Effector CD8-positive, alpha-beta T cell (primary cell): ENCODE data around the gene RSAD2.
"Not testable (repeated sequence)": the region's sequence is repeated elsewhere in the genome, so short reads cannot be mapped to it uniquely, and the experiment has no call there.

ENCODE experiments used
- DNase-seq: peaks from one replicate; lab custom pipeline; 2025; lab: John Stamatoyannopoulos, UW
- total RNA-seq, 4 experiments: gene quantifications; one replicate each; lab custom pipeline; 2026; lab: John Stamatoyannopoulos, UW

The RSAD2 gene, protein sequence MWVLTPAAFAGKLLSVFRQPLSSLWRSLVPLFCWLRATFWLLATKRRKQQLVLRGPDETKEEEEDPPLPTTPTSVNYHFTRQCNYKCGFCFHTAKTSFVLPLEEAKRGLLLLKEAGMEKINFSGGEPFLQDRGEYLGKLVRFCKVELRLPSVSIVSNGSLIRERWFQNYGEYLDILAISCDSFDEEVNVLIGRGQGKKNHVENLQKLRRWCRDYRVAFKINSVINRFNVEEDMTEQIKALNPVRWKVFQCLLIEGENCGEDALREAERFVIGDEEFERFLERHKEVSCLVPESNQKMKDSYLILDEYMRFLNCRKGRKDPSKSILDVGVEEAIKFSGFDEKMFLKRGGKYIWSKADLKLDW
- total RNA-seq = 4.3 to 37.1 (median 16.5) reads per million in 4 experiments

DNA sequence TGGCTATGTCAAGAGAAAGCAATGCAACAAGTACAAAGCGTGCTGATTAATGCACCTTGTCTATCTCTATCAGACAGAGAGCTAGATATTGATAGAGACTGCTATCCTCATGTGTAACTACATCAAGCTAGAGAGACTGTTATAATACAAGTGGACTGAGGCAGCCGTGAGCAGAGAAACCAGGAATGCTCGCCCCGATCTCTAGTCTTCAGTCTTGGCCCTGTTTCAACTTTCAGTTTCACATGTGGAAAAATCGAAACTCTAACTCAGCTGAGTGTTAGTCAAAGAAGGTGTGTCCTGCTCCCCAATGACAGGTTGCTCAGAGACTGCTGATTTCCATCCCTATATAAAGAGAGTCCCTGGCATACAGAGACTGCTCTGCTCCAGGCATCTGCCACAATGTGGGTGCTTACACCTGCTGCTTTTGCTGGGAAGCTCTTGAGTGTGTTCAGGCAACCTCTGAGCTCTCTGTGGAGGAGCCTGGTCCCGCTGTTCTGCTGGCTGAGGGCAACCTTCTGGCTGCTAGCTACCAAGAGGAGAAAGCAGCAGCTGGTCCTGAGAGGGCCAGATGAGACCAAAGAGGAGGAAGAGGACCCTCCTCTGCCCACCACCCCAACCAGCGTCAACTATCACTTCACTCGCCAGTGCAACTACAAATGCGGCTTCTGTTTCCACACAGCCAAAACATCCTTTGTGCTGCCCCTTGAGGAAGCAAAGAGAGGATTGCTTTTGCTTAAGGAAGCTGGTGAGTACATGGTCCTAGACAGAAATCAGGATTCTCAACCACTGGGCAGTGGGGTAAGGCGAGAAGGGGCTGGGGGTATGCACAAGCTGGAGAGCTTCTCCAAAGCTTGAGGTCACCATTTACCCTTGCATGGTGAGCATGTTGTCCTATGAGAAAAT lies at the start of gene RSAD2:
TSS of gene RSAD2 (plus strand) at position 376 of the 903 bp plus-strand sequence. CDS start at position 400, 24 bp downstream.
- no peak for DNase-seq

DNA sequence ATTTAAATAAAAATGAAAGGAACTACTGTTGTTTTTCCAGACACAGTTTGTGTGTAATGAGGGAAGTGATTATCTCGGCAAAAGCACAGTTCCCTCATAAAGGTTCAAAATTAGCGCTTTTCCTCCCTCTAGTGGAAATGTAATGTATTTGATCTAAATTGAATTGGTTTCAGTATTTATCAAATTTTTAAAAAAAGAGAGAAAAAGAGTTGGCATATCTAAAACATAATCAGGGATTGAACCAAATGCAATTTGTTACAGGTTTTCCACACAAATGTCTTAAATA lies 49.3 kb upstream of the RSAD2 start:
- no peak for DNase-seq

DNA sequence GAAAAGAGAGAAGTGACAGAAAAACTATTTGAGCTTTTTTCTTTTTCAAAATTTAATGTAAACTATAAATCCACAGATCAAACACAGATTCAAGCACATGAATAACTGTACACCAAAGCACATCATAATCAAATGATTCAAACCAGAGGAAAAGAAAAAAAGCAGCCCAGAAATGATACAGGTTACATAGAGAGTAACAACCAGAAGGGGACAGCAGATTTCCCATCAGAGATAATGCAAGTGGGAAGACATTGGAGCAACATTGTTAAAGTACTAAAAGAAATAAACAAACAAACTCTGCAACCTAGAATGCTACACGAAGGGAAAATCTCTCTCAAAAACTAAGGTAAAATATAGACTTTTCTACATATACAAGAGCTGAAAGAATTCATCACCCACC lies 46.3 kb upstream of the RSAD2 start:
- no peak for DNase-seq

DNA sequence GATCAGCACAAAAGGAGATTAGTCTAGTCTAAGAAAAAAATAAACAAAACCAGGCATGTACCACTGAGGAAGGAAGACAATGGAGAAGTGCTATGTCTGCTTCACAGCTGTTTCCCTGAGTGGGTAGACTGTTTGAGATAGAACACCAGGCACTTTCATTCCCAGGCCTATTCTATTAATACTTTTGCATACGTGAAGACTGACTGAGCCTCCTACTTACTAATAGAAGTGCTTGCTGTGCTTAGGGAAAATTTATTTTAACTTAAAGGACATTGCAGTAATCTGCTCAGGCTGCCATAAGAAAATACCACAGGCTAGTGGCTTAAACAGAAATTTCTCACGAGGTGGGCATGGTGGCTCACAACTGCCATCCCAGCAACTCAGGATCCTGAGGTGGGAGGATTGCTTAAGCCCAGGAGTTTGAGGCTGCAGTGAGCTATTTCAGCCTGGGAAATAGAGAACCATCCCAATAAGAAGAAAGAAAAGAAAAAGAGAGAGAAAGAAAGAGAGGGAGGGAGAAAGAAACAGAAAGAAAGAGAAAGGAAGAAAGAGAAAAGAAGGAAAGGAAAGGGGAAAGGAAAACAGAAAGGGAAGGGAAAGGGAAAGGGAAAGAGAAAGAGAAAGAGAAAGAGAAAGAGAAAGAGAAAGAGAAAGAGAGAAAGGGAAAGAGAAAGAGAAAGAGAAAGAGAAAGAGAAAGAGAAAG lies 44.8 kb upstream of the RSAD2 start:
- no peak for DNase-seq

DNA sequence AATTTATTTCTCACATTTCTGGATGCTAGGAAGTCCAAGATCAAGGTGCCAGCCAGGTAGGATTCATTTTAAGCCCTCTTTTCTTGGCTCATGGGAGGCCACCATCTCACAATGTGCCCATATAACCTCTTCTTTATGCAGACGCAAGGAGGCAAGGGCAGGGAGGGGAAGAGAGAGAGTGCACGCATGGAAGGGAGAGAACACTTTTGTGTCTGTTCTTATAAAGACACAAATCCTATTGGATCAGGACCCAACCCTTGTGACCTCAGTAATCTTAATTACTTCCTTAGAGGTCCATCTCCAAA lies 44.3 kb upstream of the RSAD2 start:
- DNase-seq = no peak

DNA sequence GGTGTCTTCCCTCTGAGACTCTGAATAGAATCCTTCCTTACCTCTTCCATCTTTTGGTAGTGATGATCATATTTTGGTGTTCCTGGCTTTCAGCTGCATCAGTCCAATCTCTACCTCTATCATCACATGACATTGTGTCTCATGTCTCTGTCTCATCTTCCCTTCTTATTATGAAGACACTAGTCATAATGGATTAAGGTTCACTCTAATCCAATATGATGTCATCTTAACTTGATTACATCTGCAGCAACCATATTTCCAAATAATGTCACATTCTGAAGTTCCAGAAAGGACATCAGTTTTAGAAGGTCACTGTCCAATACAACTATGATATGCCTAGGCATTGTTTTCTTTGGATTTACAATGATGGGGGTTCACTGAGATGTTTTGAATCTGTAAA lies 43.4 kb upstream of the RSAD2 start:
- DNase-seq = no peak

DNA sequence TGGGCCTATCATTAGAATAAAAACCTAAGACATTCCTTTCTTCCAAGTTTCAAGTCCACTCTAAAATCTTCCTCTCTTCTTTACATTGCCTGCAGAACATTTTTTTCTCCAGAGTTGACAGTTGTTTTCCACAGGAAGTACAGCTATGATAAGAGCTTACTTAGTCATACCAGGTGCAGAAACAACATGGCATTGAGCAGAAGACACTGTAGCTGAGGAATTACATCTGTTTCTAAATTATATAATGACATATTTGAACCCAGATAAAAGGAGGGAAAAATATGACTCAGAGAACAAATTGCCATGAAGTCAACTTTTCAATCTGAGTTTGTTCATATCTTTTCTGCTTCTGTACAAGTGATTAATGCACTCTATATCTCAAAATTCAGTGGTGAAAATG lies 42.1 kb upstream of the RSAD2 start:
- DNase-seq = no peak

DNA sequence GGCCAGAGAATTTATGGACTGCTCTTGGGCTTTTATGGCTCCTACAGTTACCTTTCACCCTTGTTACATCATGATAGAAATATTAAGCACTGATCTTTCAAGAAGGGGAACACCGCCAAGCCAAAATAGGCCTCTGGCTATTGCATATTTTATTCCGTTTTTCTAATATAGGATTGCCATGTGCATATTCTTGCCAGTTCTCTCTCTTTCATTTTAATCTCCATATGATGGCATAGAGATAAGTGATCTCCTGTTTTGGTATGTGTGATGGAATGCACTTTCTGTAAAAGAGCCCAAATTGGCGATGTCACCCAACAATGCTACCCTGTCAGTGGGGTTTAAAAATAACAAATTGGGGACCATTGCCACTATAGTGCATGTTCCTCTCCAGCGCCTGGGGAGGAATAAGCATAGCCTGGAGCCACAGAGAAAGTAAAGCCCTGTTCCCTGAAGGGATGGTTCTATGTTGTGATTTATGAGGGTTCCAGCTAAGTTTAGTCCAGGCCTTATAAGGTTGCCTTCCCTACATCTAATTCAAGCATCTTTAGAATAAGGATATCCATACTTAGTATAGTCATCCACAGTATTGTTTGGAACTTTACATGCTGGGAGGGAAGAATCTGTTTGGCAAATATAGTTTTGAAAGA lies 38.8 kb upstream of the RSAD2 start:
- DNase-seq = no peak

DNA sequence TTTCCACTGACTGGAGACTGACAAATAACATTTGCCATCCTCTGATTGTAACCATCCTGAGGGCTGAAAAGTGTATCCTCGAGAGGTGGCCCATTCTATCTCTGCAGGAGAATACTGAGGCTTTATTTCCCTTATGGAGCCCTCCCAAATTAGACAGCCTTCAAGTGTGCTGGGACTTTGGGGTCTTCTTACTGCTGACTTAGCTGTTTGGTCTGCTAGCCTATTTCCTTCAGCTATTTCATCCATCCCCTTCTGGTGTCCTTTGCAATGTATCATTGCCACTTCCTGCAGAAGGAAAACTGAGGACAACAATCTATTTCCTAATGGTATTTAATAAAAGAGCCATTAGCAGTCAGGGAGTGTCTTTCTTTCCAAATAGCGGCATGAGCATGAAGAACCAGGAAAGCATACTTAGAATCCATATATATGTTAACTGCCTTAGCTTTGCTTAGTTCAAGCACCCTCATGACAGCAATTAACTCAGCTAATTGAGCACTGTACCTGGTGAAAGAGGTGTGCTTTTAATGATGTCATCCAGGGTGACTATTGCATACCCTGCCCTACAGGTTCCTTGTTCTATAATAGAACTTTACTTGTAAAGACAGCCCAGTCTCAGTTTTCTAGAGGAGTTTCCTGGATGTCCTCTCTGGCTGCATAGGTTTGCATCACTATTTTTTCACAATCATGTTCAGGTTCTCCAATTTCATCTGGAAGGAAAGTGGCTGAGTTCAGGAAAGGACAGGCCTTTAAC lies 35.9 kb upstream of the RSAD2 start:
- no peak for DNase-seq

DNA sequence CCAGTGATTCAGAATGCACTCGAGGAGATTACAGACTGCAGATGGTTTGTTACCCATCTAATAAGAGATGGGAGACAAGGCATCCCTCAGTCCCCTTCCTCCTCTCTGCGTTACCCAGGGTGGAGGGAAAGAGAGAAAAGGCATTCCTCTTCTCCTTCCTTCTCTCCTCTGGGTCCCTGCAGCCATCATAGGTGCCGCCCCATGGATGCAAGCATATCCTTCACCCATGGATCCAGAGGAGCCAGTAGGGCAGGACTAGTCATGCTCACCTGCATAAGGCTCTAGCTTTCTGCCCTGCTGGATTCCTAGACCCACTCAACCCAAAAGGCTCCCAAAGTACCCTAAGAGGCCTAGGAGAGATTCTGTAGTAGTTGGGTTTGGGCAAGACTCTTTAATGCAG lies 32.3 kb upstream of the RSAD2 start:
- no peak for DNase-seq

DNA sequence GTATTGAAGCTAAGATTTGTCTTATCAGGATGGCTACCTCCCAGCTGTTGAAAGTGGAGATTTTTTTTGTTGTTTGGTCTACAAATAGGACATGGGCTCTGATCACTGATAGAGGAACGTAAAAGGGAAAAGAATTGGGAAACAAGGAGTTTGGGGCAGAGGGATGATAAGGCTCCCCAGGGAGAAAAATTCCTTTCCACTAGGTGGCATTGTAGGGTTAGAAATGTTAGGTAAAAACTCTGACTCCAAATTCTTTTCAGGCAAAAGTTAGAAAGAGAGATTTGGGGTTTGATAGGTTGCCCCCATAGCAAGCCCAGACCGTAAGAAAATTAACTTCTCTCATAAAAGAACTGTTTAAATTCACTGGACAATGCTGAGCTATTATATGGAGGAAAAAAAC lies 31.7 kb upstream of the RSAD2 start:
- no peak for DNase-seq

DNA sequence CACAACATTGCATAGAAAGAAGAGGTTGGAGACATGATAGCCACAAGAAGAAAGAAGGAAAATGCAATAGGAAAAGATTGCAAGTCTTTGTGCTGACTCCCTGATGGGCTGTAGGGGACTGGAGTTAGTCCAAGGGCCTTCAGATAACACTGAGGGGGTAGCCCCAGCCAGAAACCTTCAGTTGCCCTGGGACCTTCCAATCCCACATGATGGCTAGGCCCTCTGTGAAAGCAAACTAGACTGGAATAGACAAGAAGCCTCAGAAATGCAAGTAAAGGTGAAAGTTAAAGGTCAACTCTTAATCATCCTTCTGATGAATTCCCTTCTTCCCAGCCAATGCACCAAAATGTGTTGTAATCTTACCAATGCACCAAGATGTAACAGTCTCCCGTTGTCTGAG lies 31.0 kb upstream of the RSAD2 start:
- DNase-seq = no peak

DNA sequence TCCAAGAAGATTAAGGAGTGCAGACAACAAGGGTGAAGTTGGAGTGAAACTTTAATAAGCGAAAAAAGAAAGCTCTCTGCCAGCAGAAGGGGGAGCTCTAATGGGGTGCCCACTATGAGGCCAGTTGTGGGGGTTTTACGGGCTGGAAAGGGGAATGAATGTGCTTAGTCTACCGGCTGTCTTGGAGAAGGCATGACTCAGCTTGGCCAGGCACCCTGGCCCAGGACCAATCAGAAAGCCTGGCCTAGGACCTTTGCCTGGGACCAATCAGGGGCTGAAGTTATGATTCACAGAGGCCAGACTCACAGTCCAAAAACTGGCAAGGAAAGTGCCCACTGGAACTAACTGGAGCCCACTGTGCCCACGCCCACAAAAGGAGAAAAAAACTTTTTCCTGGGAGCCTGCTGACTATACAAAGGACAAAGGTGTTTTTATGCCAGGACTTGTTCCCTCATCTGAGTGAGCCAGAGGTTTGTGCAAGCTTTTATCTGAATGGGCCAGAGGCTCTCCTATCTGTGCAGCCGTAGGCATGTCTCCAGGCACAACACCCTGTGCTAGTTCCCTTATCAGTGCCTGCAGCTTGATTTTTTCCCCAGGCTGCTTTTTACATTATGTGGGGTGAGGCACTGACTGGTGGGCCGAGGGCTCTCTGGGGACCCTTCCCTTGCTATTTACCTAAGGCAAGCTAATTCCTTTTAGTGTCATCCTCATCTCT lies 30.5 kb upstream of the RSAD2 start:
- DNase-seq = no peak

DNA sequence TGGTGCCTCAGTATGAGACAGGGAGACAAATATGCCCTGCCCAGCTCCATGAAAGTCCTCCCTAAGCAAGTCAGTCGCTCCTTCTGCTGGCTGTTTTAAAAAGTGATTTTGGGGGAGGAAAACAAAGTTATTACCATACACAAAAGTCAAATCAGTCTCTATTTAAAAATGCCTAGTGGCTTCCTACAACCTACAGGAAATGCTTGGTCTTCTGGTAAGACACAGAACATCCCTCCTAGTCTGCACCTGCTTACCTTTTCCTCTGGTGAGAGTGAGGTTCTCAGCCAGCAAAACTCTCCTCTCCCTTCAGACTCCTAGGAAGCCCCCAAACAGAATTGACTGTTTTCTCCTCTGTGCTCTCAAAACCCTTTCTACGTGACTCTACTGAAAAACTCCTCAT lies 25.4 kb upstream of the RSAD2 start:
- DNase-seq = no peak

DNA sequence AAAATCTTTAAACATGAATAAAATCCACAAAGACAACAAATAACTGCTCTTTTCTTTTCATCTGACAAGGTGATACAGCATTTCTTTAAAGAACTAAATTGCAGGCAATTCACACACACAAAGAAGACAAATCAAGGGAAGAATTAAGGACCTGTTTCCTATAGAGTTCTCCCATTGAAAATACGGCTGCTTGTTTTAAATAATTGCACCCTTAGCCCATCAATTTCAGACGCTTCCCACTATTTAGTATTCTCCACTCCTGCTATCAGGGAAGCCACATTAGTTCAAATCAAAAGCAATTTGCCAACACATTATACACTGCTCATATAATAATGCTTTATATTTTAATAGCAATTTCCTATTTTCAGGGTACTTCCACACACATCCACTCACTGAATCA lies 23.2 kb upstream of the RSAD2 start:
- no peak for DNase-seq

DNA sequence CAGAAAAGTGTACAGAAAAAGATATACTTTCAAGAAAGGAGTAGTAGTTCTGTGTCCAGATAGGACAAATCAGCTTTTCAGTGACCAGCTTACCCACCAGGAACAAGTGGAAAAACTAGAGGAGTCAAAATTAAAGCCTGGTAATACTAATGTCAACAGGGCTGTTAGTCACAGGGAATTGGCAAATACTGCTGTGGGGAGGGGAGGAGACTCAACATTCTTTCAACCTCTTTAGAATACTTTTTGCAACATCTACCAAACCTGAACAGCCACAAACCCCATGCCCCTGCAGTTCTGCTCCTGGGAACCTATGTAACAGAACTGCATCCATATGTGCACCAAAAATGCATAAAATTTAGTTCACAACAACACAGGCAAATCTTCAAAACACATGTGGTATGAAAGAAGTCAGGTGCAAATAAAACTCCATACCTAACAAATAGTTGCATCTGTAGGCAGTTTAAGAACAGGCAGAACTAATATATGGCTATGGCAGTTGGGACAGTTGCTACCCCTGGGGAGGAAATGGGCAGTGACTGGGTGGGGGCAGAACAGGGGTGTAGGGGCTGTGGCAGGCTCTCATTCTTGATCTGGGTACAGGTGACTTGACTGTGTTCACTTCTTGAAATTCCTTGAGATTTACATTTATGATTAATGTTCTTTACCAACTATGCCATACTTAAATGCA lies 21.6 kb upstream of the RSAD2 start:
- no peak for DNase-seq

DNA sequence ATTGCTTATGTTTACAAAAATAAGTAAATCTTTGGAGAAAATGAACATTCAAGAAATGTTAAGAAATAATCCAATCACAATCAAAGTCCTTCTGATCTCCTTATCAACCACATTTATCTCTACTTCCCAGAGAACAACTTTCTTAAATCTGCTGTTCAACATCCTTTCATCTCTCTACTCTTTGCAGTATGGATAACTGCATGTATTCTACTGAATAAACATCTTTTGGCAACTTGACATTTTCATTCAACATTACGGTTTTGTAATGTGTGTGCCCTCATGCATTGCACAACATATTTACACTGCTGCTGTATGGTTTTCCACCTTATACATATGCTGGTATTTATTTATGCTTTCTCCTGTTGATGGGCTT lies 21.0 kb upstream of the RSAD2 start:
- DNase-seq = no peak

DNA sequence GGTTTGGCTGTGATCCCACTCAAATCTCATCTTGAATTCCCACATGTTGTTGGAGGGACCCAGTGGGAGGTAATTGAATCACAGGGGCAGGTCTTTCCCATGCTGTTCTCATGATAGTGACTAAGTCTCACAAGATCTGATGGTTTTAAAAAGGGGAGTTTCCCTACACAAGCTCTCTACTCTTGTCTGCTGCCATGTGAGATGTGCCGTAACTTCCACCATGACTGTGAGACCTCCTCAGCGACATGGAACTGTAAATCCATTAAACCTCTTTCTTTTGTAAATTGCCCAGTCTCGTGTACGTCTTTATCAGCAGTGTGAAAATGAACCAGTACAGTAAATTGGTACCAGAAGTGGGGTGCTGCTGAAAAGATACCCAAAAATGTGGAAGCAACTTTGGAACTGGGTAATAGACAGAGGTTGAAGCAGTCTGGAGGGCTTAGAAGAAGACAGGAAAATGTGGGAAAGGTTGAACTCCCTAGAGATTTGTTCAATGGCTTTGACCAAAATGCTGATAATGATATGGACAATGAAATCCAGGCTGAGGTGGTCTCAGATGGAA lies 19.0 kb upstream of the RSAD2 start:
- DNase-seq = not testable (repeated sequence)

DNA sequence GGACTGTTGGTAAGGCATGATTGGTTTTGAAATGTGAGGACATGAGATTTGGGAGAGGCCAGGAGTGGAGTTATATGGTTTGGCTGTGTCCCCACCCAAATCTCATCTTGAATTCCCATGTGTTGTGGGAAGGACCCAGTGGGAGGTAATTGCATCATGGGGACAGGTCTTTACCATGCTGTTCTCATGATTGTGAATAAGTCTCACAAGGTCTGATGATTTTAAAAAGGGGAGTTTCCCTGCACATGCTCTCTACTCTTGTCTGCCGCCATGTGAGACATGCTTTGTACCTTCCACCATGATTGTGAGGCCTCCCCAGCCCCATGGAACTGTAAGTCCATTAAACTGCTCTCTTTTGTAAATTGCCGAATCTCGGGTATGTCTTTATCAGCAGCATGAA lies 17.3 kb upstream of the RSAD2 start:
- DNase-seq = no peak

DNA sequence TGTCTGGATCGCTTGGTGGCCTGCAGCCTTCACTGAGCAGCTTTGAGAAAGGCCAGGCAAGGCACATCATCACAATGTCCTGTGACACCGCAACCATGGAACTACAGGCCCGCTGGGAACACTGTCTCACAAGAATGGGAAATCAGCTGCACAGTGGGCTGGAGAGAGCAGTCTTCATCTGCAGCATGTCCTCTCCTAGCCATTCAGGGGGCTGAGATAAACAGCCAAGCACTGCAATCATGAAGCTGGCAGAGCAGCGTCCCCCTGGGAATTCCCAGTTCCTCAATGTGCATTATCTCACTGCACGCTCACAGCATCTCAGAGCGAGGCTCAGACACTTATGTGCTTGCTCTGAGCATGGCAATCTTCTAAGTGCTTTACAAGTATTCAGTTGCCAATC lies 13.8 kb upstream of the RSAD2 start:
- DNase-seq = no peak
